WTC11 (cell line): ENCODE measurements around the gene TDRD10. TPM values are rescaled to one million over a fixed set of nuclear protein-coding genes. Genes with fewer than 3 reads are reported as not detected.

Source experiments
- ATAC-seq: fragments of 200-7000 bp; cut with Tn5 transposase; 2 replicates; pipeline ENCODE4 v1.10.0; 2021; ENCODE audit warnings: mild to moderate bottlenecking, moderate library complexity
- CTCF ChIA-PET: fragments of 300-600 bp; sonication (Branson Sonifier 250); formaldehyde crosslinking; loops from one replicate; lab custom pipeline; 2021; ENCODE audit warnings: antibody characterized with exemption; lab: Charles Lee
- POLR2A ChIA-PET: fragments of 350-600 bp; sonication (Branson Sonifier 250); formaldehyde crosslinking; loops from one replicate; lab custom pipeline; 2021; ENCODE audit warnings: antibody characterized with exemption; lab: Charles Lee
- DNase-seq: peaks from one replicate; pipeline ENCODE4 v3.0.0; 2021; ENCODE audit warnings: low spot score
- H3K27ac Mint-ChIP-seq: 2 replicates; pipeline ENCODE4 v1.8.0; 2021; ENCODE audit warnings: mixed read lengths
- H3K27me3 Mint-ChIP-seq: 2 replicates; pipeline ENCODE4 v1.8.0; 2021; ENCODE audit warnings: low read depth, mild to moderate bottlenecking, moderate library complexity, mixed read lengths
- H3K36me3 Mint-ChIP-seq: 2 replicates; pipeline ENCODE4 v1.8.0; 2021; ENCODE audit warnings: mixed read lengths
- H3K4me1 Mint-ChIP-seq: 2 replicates; pipeline ENCODE4 v1.8.0; 2022; ENCODE audit warnings: mixed read lengths
- H3K4me3 Mint-ChIP-seq: 2 replicates; pipeline ENCODE4 v1.8.0; 2021; ENCODE audit warnings: mild to moderate bottlenecking, moderate library complexity, mixed read lengths
- H3K9me3 Mint-ChIP-seq: 2 replicates; pipeline ENCODE4 v1.8.0; 2021; ENCODE audit warnings: mixed read lengths
- AFF4 ChIP-seq: sonication (generic); formaldehyde crosslinking; IDR thresholded peaks from 2 replicates; pipeline ENCODE4 v1.8.1; 2023; ENCODE audit warnings: mild to moderate bottlenecking, missing genetic modification reagents, borderline replicate concordance
- ATF3 ChIP-seq: sonication (generic); formaldehyde crosslinking; conservative IDR thresholded peaks from 2 replicates; pipeline ENCODE4 v1.8.1; 2022; ENCODE audit warnings: mild to moderate bottlenecking, missing genetic modification reagents
- ATF6 ChIP-seq: sonication (generic); formaldehyde crosslinking; IDR thresholded peaks from 2 replicates; pipeline ENCODE4 v1.8.1; 2023; ENCODE audit warnings: mild to moderate bottlenecking, missing genetic modification reagents
- CBFB ChIP-seq: sonication (generic); formaldehyde crosslinking; IDR thresholded peaks from 2 replicates; pipeline ENCODE4 v1.8.1; 2022; ENCODE audit warnings: mild to moderate bottlenecking, low read depth, missing genetic modification reagents
- CREB1 ChIP-seq: sonication (generic); formaldehyde crosslinking; IDR thresholded peaks from 2 replicates; pipeline ENCODE4 v1.8.0; 2023; ENCODE audit warnings: mild to moderate bottlenecking, missing genetic modification reagents
- CTCF ChIP-seq: fragments of 200-600 bp; IDR thresholded peaks from 2 replicates; pipeline ENCODE4 v1.8.0; 2022; ENCODE audit warnings: antibody characterized with exemption
- FOXK1 ChIP-seq: sonication (generic); formaldehyde crosslinking; IDR thresholded peaks from 2 replicates; pipeline ENCODE4 v1.8.0; 2022; ENCODE audit warnings: mild to moderate bottlenecking, moderate library complexity, missing genetic modification reagents
- IRF1 ChIP-seq: sonication (generic); formaldehyde crosslinking; IDR thresholded peaks from 2 replicates; pipeline ENCODE4 v1.8.0; 2023; ENCODE audit warnings: missing genetic modification reagents
- JAZF1 ChIP-seq: fragments of 250-450 bp; sonication (Bioruptor Pico); IDR thresholded peaks from 2 replicates; pipeline ENCODE4 v1.9.0; 2021; ENCODE audit warnings: moderate library complexity, mild to moderate bottlenecking, inconsistent platforms
- MLX ChIP-seq: sonication (generic); formaldehyde crosslinking; IDR thresholded peaks from 2 replicates; pipeline ENCODE4 v1.8.1; 2023; ENCODE audit warnings: mild to moderate bottlenecking, missing genetic modification reagents, moderate library complexity
- NFE2L1 ChIP-seq: sonication (generic); formaldehyde crosslinking; IDR thresholded peaks from 2 replicates; pipeline ENCODE4 v1.8.1; 2023; ENCODE audit warnings: missing genetic modification reagents
- NR1H2 ChIP-seq: sonication (generic); formaldehyde crosslinking; IDR thresholded peaks from 2 replicates; pipeline ENCODE4 v1.9.0; 2021; ENCODE audit warnings: mild to moderate bottlenecking, moderate library complexity, missing genetic modification reagents
- NR2C2 ChIP-seq: sonication (generic); formaldehyde crosslinking; IDR thresholded peaks from 2 replicates; pipeline ENCODE4 v1.8.0; 2022; ENCODE audit warnings: mild to moderate bottlenecking, missing genetic modification reagents
- OVOL2 ChIP-seq: fragments of 250-450 bp; sonication (Bioruptor Pico); IDR thresholded peaks from 2 replicates; pipeline ENCODE4 v1.9.0; 2021; ENCODE audit warnings: mild to moderate bottlenecking, borderline replicate concordance
- RELA ChIP-seq: sonication (generic); formaldehyde crosslinking; IDR thresholded peaks from 2 replicates; pipeline ENCODE4 v1.8.1; 2022; ENCODE audit warnings: missing genetic modification reagents, mild to moderate bottlenecking, borderline replicate concordance
- RORB ChIP-seq: fragments of 250-450 bp; sonication (Bioruptor Pico); IDR thresholded peaks from 2 replicates; pipeline ENCODE4 v1.9.0; 2021; ENCODE audit warnings: mild to moderate bottlenecking
- SOX15 ChIP-seq: fragments of 250-450 bp; sonication (Bioruptor Pico); IDR thresholded peaks from 2 replicates; pipeline ENCODE4 v1.9.0; 2021; ENCODE audit warnings: mild to moderate bottlenecking
- SP1 ChIP-seq: sonication (generic); formaldehyde crosslinking; conservative IDR thresholded peaks from 2 replicates; pipeline ENCODE4 v1.8.1; 2022; ENCODE audit warnings: missing genetic modification reagents
- TEAD1 ChIP-seq: sonication (generic); formaldehyde crosslinking; IDR thresholded peaks from 2 replicates; pipeline ENCODE4 v1.8.0; 2022; ENCODE audit warnings: mild to moderate bottlenecking, missing genetic modification reagents
- TP53 ChIP-seq: sonication (generic); formaldehyde crosslinking; IDR thresholded peaks from 2 replicates; pipeline ENCODE4 v1.8.1; 2023; ENCODE audit warnings: mild to moderate bottlenecking, missing genetic modification reagents
- USF2 ChIP-seq: sonication (generic); formaldehyde crosslinking; IDR thresholded peaks from 2 replicates; pipeline ENCODE4 v1.8.1; 2023; ENCODE audit warnings: mild to moderate bottlenecking, missing genetic modification reagents, moderate library complexity
- ZBTB21 ChIP-seq: sonication (generic); formaldehyde crosslinking; IDR thresholded peaks from 2 replicates; pipeline ENCODE4 v1.8.1; 2023; ENCODE audit warnings: mild to moderate bottlenecking, missing genetic modification reagents, borderline replicate concordance
- ZNF396 ChIP-seq: fragments of 250-450 bp; sonication (Bioruptor Pico); IDR thresholded peaks from 2 replicates; pipeline ENCODE4 v1.8.0; 2021; ENCODE audit warnings: mild to moderate bottlenecking, moderate library complexity, borderline replicate concordance
- ZNF423 ChIP-seq: fragments of 250-450 bp; sonication (Bioruptor Pico); IDR thresholded peaks from 2 replicates; pipeline ENCODE4 v2.1.2; 2022; ENCODE audit warnings: mild to moderate bottlenecking, moderate library complexity
- ZNF671 ChIP-seq: fragments of 250-450 bp; sonication (Bioruptor Pico); IDR thresholded peaks from 2 replicates; pipeline ENCODE4 v1.8.0; 2021; ENCODE audit warnings: mild to moderate bottlenecking
- total RNA-seq: library from RNA; stranded (reverse); gene quantifications from 3 replicates; pipeline ENCODE4 v1.2.3, GENCODE V29; 2021

Gene TDRD10
- total RNA-seq, 1 experiment from 2014 or later, result 0.09 TPM

- H3K4me1 Mint-ChIP-seq, result no peaks in the 10 kb centered on the region
- no peak overlapping the region for H3K4me3 Mint-ChIP-seq
- DNase-seq (no peak), ATAC-seq (no peak)
- no peak for TF ChIP-seq OVOL2 (CRISPR knock-in tag)
- no peak for TF ChIP-seq AFF4 (CRISPR knock-in tag)
- TF ChIP-seq JAZF1 (CRISPR knock-in tag), result no peak
- no peak for TF ChIP-seq SP1 (CRISPR knock-in tag)
- no peak for TF ChIP-seq IRF1 (CRISPR knock-in tag)
- TF ChIP-seq RELA (CRISPR knock-in tag), result no peak
- TF ChIP-seq ATF6, result no peak
- no peak for TF ChIP-seq USF2 (CRISPR knock-in tag)
- TF ChIP-seq SOX15 (CRISPR knock-in tag), result no peak
- H3K27ac Mint-ChIP-seq, result no peak overlapping the region
- ChIA-PET CTCF (interaction anchor here (1.1 to 1.9 kb wide), 2 partner anchors 47 to 350 kb away, joined by 3 to 6 read pairs; no protein-coding TSS in a partner anchor), POLR2A (no interaction called here)
- peaks cover 82% of the 10 kb centered on the region for H3K36me3 Mint-ChIP-seq
- no peaks in the 10 kb centered on the region for H3K9me3 Mint-ChIP-seq
- H3K27me3 Mint-ChIP-seq, result no peaks in the 10 kb centered on the region
These were observed 91.4 kb downstream of the TDRD10 start for GRCh38 chr1:154593390-154593789.

GRCh38 chr1:154594811-154595210 is 92.8 kb downstream of the TDRD10 start:
- Mint-ChIP-seq H3K27ac (no peak overlapping the region), H3K27me3 (no peaks in the 10 kb centered on the region), H3K4me1 (no peaks in the 10 kb centered on the region), H3K9me3 (no peaks in the 10 kb centered on the region), H3K36me3 (peaks cover 74% of the 10 kb centered on the region), H3K4me3 (no peak overlapping the region)
- DNase-seq (no peak), ATAC-seq (no peak)
- ChIA-PET POLR2A (no interaction called here), CTCF (interaction anchor here (1.6 kb wide), 1 partner anchor 35 kb away, joined by 4 read pairs; no protein-coding TSS in a partner anchor)
- TF ChIP-seq NFE2L1 (CRISPR knock-in tag), result no peak
- no peak for TF ChIP-seq FOXK1 (CRISPR knock-in tag)
- TF ChIP-seq CBFB, result no peak
- TF ChIP-seq NR2C2 (CRISPR knock-in tag), result no peak
- no peak for TF ChIP-seq ZNF423 (CRISPR knock-in tag)
- TF ChIP-seq NR1H2, result no peak
- no peak for TF ChIP-seq ZNF396 (CRISPR knock-in tag)
- TF ChIP-seq RORB (CRISPR knock-in tag), result no peak
- TF ChIP-seq ZBTB21, result no peak
- TF ChIP-seq CREB1 (CRISPR knock-in tag), result no peak
- TF ChIP-seq ZNF671 (CRISPR knock-in tag), result no peak
- TF ChIP-seq ATF6, result no peak
- TF ChIP-seq CTCF, result no peak
- no peak for TF ChIP-seq TP53 (CRISPR knock-in tag)
- TF ChIP-seq MLX, result no peak
- TF ChIP-seq TEAD1 (CRISPR knock-in tag), result no peak
- no peak for TF ChIP-seq ATF3 (CRISPR knock-in tag)
